HG03097 (cell line): ENCODE results near the gene CHRNB4.
"Not testable (repeated sequence)": the region's sequence is repeated elsewhere in the genome, so short reads cannot be mapped to it uniquely, and the experiment has no call there.

Experiments used
- ATAC-seq: cut with Tn5 transposase; IDR thresholded peaks from one replicate; pipeline ENCODE4 v1.9.1; 2021; ENCODE audit not compliant: unreplicated experiment, low FRiP score

The CHRNB4 gene, protein sequence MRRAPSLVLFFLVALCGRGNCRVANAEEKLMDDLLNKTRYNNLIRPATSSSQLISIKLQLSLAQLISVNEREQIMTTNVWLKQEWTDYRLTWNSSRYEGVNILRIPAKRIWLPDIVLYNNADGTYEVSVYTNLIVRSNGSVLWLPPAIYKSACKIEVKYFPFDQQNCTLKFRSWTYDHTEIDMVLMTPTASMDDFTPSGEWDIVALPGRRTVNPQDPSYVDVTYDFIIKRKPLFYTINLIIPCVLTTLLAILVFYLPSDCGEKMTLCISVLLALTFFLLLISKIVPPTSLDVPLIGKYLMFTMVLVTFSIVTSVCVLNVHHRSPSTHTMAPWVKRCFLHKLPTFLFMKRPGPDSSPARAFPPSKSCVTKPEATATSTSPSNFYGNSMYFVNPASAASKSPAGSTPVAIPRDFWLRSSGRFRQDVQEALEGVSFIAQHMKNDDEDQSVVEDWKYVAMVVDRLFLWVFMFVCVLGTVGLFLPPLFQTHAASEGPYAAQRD

DNA sequence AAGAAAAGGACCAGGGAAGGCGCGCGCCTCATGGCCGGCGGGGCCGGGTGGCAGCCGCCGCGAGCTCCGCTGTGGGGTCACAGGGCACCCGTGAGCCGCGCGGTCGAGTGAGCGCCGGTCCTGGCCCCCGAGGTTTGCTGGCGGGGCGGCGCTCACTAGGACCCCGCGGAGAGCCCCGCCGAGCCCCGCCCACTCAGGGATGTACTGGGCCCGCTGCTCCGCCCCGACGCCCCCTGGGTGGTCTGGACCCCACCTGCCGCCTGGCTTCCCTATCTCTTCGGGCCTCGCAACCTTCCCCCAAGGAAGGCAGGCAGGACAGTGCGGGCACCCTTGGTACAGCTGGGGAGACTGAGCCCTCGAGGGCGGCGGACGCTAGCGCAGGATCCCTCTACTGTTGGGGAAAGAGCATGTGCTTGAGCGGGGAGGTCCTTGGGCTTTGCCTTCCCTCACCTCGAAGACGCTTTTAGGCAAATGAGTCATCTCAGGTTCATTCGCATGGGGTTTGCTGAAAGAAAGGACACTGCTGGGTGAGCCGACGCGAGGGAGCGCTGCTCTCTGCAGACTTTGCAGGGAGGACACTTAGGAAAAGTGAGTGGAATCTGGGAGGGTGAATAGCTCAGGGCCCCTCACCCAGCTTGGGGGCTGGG is at the start of gene CHRNB4:
Gene CHRNB4, minus strand, starts transcription at position 109 of the 647 bp plus-strand sequence. Its CDS starts 77 bp downstream, at position 32.
- no peak for ATAC-seq

DNA sequence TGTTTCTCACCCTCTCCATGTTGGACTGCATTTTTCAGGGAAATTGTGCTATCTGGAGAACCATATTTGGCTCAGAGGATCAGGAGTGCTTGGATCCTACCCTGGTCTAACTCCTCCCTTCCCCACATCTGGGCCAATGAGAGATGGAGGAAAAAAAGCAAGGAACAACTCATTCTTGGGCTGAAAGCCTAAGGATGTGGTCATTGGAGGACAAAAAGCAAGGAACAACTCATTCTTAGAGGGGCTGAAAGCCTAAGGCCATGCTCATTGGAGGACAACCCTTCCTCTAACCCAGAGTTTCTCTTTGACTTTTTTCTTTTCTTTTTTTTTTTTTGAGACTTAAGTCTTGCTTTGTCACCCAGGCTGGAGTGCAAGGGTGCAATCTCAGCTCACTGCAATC is 48.6 kb upstream of the CHRNB4 start:
- no peak for ATAC-seq

DNA sequence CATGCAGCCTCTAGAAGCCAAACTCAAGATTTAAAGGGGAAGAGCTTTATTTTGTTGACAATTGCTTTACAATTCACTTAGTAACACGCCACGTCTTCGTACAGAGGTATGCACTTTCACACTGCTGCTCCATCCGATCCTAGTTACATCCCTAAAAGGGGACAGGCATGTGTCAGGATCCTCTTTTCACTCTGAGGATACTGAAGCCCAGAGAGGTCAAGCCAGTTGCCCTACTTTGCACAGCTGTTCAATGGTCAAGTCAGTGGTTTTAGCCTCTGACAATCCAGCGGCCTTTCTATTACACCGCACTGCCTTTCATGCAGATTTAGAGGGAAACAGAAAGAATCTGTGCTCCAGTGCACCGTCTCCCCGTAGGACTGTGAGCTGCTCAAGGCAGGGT is 44.9 kb upstream of the CHRNB4 start:
- ATAC-seq: no peak

DNA sequence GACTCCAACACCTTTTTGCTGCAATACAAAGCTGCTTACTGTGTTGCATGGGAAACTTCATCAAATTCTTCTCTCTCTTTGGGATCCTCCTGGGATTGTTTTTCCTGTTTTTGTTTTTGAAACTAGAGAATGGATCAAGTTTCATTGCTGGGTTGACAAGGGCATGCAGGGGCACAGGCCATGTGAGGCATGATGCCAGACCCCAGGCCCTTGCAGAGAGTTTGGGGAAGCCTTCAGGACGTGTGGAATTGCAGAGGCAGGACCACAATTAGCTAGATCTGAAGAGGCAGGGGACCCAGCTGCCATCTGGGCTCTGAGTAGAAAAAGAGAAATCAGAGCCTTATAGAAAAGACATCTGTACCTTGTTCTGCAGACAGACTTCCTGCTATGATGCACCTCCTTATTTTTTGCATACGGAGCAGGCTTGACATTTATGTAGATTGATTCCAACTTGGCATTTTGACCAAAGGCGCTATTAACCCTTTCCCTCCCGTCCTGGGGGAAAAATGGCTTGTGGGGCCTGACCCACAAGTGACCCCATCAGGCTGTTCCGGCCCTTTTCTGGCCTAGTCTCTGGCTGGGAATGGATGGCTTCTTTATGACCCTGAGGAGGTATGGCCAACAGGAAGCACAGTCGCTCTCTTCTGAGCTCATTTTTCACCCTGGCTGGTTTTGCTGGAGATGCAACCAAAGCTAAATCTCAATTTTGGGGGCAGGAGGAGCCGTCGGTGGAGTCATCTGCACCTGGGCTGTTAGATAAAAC is 44.3 kb upstream of the CHRNB4 start:
- no peak for ATAC-seq

DNA sequence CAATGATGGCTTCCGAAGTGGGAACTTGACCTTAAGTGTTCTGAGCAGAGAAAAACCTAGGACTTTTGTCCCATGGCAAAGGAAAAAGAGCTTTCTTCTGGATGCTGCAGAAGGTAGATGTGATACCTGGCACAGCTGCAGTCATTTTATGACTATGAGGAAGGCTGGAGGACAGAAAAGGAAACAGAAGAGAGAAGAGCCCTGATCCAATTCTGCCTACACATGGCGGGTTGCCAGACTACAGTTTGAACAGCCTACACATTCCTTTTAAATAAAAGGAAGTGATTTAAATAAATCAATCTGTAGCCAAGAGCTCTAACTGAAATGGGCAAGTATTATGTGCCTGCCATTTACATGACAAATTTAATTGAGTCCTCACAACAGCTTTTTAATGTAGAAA is 43.6 kb upstream of the CHRNB4 start:
- no peak for ATAC-seq

DNA sequence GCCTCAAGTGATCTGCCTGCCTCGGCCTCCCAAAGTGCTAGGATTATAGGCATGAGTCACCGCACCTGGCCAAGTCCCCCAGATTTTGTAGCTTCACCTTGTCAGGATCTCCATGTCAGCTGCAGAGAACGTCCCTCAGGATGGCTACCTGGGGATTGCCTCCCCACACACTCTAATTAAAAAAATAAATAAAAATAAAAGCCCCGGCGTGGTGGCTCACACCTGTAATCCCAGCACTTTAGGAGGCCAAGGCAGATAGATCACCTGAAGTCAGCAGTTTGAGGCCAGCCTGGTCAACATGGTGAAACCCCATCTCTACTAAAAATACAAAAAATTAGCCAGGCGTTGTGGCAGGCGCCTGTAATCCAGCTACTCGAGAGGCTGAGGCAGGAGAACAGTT is 42.6 kb upstream of the CHRNB4 start:
- not testable (repeated sequence) for ATAC-seq

DNA sequence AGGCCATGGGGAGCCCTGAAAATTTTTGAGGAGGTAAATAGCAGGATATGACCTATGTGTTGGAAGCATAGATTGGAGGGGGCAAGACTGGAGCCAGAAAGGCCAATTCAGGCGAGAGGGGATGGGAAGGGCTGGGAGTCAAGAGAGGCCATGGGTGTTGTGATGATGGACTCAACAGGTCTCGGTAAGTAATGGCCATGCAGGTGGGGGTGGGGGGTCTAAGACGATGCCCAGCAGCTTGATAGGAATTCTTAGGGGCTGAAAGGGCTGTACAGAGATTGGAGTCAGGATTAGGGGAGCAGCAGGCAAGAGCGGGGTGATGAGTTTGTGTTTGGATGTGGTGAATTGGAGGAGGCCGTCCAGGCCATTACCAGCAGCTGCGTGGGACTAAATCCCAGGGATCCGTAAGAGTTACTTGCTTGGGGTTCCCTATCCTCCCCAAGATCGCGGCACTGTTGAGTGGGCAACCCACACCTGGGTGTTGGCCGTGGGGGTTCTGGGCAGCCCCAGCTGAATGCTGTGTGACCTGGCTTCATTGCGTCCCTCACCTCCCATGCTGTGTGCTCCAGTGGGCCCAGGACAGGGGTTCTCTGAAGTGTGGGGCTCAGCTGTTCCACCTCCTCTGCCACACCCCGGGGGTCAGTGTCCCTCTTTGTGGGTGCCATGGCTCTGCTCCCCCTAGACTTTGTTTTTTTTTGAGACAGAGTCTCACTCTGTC is 41.8 kb upstream of the CHRNB4 start:
- ATAC-seq: no peak

DNA sequence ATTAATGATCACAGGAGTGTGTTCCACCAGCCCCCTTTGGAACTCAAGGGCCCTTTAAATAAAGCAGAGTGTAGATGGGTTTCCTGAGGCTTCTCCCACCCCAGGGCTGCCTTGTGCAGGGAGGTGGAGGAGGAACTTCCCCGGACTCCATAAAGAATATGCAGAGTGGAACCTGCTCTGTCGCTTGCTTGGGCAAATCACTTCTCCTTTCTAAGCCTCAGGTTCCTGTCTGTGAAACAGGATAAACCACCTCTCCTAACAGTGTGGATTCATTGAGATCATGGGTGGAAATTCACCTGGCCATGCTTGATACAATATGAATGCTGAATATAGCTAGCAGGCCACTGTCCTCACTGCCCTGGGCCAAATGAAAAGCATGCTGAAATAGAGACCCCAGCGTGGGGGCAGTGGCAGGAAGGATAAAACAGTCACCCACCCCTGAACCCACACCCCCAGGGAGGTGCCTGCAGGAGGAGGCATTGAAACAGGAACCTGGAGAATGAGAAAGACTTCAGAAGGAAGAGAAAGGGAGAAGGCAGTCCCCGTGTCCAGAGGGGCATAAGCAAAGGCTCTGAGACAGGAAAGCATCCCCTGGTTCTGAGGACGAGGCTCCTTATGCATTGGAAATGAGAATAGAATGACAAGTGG is 41.1 kb upstream of the CHRNB4 start:
- no peak for ATAC-seq

DNA sequence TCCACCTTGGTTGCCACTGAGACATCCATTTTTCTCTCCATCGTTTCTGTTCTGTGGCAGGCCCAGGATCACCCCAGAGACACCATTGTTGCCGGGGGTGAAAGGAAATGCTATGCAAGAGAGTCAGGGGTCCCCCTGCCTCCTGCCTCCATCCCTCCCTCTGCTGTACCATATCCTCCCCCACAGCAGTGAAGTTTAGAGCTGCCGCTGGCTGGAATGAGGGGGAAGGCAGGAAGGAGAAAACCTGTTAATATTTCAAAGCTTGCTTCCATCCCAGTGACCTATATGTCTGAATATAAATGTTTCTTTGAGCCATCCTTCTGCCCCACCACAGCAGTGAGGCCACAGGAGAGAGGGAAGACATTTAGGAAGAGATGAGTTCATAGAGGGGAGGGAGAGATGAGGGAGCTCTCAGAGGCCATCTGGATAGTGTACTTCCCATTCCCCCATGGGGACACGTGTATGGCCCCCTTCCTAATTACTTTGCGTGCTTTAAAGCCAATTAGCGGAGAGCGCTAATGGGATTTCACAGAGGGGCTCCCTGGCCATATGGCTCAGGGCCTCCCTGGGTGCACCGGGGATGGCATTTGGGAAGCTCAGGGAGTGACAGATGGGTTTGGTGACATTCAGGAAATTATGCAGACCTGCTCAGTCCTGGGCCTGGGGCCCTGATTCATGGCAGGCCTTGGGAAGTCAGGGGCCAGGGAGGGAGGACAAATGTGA is 40.4 kb upstream of the CHRNB4 start:
- ATAC-seq: no peak

DNA sequence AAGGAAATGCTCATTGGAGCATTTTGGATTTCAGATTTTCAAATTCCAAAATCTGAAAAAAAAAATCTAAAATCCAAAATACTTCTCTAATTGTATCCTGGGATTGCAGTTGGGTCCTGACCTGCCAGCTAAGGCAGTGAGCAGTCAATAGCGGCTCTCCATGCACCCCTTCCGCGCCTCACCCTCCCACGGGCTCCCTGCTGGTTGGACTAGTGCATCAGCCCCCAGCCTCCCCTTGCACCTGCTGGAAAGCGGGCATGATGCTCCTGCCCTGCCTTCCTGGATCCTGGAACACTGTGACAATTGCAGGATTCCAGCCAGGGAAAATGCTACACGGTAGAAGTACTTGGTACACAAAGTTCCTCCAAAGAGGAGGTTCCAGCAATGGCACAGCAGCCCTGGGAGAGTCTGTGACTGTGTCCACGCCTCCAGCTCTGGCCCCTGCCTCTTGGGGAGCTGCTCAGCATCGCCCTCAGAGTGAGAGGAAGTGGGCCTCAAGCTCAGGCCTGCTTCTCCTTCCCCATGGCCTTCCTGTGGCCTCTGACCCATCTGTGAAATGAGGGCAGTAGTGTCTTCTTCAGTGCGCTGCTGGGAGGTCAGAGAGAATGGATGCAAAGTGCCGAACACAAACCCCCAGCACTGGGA is 39.5 kb upstream of the CHRNB4 start:
- ATAC-seq: no peak

DNA sequence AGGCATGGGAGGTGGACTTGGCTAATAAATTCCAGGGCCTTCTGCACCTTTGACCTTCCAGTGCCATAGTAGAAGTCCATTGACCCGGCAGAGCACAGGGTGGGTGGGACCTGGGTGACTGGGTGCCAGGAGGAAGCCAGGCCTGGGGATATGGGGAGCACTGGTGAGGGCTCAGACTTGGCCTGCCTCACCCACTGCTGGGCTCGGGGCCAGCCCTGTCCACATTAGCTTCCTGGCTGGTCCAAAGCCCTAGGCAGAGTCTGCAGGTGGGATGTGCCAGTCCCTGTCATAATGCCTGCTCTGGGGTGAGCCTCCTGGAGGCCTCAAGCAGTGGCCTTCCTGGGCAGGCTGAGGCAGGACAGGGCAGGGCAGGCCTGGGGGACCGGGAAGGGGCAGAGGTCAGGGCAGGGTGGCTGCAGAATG is 38.1 kb upstream of the CHRNB4 start:
- ATAC-seq: no peak

DNA sequence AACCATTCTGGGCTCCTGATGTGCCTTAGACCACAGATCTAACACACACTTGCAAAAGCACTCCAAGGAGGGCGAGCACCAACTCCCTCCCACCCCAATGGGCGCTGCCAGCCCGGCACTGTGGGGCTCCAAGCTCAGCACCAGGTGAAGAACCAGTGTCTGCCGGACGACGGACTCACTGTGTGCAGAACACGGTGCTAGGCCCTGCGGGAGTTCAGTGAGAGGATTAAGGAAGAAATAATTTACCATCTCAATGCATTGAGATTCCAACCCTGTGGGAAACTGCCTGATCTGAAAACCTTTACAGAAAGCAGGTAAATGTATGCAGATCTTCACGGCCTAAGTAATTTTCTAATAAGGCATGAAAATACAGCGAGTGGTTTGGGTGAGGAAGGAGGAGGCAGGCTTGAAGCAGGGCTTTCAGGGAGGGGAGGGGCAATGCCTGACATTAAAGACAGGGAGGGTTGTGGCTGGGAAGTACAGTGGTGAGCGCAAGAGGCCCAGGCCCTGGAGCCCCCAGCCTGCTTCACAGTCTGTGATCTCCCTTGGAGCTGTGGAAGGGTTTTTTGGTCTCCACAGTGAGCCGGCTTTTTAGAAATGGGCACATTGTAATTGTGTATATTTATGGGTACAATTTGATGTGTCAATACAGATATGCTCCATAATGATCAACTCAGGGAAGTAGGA is 35.6 kb upstream of the CHRNB4 start:
- no peak for ATAC-seq

DNA sequence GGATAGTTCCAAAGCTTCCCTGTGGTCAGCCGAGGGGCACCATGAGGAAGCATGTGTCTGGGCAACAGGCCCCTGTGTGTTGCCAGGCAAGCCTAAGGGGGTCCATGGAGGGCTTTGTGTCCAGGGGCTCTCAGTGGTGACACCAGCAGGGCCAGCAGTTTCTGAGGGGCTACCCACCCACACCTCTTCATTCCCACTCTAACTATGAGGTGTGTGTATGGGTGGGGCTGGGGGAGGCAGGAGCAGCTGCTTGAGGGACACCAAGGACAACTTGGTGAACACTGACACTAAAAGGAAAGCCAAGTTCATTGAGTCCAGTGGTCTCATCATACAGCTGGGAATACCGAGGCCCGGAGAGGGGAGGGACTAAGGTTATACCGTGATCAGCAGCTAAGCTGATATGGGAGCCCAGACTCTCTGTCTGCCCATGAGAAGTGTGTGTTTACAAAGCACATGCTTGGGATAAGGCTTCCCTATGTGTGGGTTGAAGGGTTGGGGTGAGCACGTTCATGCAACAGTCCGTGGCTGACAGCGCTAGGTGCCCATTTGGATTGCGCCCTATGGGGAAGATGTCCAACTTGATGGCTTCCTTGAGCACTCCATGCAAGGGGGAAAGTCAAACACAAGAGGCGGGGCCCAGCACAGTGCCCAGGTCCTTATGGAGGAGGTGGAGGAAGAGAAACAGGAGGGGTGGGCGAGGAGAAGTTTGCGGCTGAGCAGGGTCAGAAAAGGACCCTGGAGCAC is 34.8 kb upstream of the CHRNB4 start:
- ATAC-seq: no peak

DNA sequence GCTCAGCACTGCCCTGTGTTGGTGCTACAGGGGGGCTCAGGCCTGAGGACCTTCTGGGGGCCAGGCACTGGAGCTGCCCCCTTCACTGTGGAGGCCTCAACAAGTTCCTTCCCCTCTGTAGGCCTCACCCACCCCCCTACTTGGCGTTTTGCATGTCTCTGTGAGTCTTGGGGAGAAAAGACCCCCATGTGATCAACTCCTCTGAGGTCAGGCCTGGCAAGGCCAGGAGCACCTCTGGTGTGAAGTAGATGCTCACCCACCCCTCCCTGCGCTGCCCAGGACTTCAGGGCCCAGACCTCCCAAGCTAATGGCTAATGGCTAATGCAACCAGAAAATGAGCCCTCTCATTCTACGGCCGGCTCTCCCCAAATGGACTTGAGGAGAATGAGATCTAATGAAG is 34.2 kb upstream of the CHRNB4 start:
- ATAC-seq: no peak

DNA sequence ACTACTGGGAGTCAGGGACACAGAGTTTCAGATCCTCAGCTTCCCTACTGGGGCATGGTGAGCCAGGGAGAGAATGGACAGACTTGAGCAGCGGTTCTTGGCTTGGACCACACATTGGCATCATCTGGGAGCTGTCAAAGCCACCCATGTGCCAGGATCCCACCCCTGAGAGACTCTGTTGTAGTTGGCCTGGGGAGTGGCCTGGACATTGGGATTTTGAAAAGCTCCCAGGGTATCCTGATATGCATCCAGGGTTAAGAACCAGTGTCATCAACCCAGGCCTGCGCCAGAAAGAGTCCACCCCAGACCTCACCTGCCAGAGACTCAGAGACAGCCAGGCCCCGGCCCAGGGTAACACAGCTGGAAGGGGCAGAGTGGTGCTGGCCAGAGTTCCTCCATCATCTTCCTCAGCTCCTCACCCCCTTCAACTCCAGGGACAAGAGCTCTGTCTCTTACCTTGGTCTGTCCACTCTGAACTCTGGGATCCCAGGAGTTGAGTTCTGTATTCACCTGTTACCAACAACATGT is 33.0 kb upstream of the CHRNB4 start:
- no peak for ATAC-seq

DNA sequence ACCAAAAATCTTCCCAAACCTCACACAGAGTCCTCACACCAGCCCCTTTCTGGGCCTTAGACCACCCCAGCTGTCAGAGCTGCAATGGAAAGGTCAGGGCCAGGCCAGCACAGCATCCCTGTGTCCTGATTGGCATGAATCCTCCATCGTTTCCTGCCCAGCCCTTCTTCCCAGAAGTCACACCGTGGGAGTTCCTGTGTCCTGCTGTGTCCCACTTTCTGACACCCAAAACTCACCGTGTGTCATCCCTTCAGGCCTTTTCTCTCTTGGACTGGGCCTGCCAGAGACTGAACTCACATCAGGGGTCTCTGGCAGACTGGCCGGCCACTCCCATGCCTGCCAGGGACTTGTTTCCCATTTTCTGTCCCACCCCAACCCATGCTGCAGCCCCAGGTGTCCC is 32.5 kb upstream of the CHRNB4 start:
- ATAC-seq: no peak

DNA sequence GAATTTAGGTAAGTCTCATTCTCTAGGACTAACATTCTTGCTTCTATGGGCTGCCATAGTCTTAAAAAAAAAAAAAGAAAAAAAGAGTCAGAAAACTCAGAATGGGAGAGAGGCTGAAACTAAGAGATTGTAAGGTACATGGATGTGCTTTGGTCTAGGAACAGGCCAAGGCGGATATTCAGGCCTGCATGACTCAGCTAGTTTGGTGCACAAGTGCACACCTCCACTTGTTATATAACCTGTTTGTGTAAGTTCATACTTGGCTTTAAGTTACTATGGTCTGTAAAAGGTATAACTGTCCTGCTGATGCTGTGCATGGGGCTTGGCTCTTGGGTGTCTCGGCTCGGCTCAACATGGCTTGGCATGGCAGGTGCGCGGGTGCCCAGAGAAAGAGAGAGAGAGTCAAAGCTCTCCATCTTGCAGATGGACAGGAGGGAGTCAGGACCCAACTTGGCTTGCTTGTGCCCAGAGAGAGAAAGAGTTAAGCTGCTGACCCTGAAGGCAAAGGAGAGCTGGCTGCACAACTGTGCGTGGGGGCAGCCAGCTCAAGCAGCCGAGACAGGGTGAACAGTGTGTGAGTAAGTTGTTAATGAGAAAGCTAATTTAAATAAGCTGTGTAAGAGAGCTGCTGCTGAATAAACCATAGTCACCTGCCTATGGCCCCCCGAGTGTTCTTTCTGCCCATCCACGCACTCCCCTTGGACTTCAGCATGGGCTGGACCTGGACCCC is 31.4 kb upstream of the CHRNB4 start:
- ATAC-seq: no peak
